ENCODE results near the gene SAXO1.

DNA sequence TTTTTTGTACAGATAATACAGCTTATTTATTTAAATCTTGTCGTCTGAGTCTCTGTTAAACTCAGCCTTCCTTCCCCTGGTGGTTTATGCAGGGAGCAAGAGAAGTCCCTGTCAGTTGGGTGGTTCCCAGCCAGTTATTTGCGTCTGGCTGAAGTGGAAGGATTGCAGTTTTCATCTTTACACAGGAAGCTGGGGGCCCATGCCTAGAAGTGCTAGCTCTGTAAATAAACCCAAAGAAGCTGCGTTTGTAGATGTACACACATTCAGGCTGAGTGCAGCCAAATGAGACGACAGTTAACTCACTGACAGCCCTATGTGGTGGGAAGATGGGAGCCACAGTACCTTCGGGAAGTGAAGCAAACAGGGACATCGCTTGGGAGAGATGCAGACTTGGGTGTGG is 122.1 kb downstream of the SAXO1 start:
- TF ChIP-seq TAF1 (IDR thresholded peaks at IDR 0.05; ENCODE audit: low read depth, low read length) (no peak), POLR2AphosphoS5 (IDR thresholded peaks at IDR 0.05; ENCODE audit: low read depth, low read length) (no peak), POLR2A (IDR thresholded peaks at IDR 0.05; ENCODE audit: low read depth, low read length) (no peak), PAX5 (IDR thresholded peaks at IDR 0.05; ENCODE audit: insufficient read depth, low read length, severe bottlenecking) (no peak)

Data from GM12891 (cell line).